H9 (cell line): ENCODE data around the gene TTC28. TPM values are rescaled to one million over a fixed set of nuclear protein-coding genes. Genes with fewer than 3 reads are reported as not detected.

Experiments
- DNase-seq: peaks from one replicate; pipeline ENCODE4 v3.0.0-alpha.2; 2017
- H2AFZ ChIP-seq: one replicate; pipeline ENCODE4 v1.6.1; 2013; ENCODE audit warnings: mild to moderate bottlenecking, low read length, control low read depth, moderate library complexity
- H2AK5ac ChIP-seq: 2 replicates; pipeline ENCODE4 v1.6.1; 2013; ENCODE audit warnings: low read length, control low read depth, mixed read lengths; ENCODE audit not compliant: insufficient read length
- H2BK120ac ChIP-seq: one replicate; pipeline ENCODE4 v1.6.1; 2013; ENCODE audit warnings: low read depth, mild to moderate bottlenecking, low read length, control low read depth, inconsistent platforms; ENCODE audit not compliant: poor library complexity, severe bottlenecking
- H2BK12ac ChIP-seq: 2 replicates; pipeline ENCODE4 v1.6.1; 2013; ENCODE audit warnings: low read length, control low read depth, mixed read lengths, low read depth; ENCODE audit not compliant: insufficient read length
- H2BK15ac ChIP-seq: 2 replicates; pipeline ENCODE4 v1.6.1; 2013; ENCODE audit warnings: low read depth, low read length, control low read depth
- H2BK20ac ChIP-seq: one replicate; pipeline ENCODE4 v1.6.1; 2013; ENCODE audit warnings: low read depth, mild to moderate bottlenecking, low read length, control low read depth, inconsistent platforms; ENCODE audit not compliant: poor library complexity, severe bottlenecking
- H2BK5ac ChIP-seq: 2 replicates; pipeline ENCODE4 v1.6.1; 2013; ENCODE audit warnings: low read length, control low read depth, mixed read lengths; ENCODE audit not compliant: insufficient read length
- H3K14ac ChIP-seq: 2 replicates; pipeline ENCODE4 v1.6.1; 2013; ENCODE audit warnings: low read length, control low read depth; ENCODE audit not compliant: insufficient read depth
- H3K18ac ChIP-seq: 2 replicates; pipeline ENCODE4 v1.6.1; 2013; ENCODE audit warnings: low read depth, mild to moderate bottlenecking, mixed read lengths, low read length, control low read depth; ENCODE audit not compliant: insufficient read length
- H3K23ac ChIP-seq: 2 replicates; pipeline ENCODE4 v1.6.1; 2013; ENCODE audit warnings: low read length, control low read depth, mixed read lengths, low read depth; ENCODE audit not compliant: insufficient read length
- H3K23me2 ChIP-seq: 2 replicates; pipeline ENCODE4 v1.6.1; 2013; ENCODE audit warnings: low read depth, mild to moderate bottlenecking, mixed read lengths, low read length, control low read depth; ENCODE audit not compliant: insufficient read length, poor library complexity, severe bottlenecking
- H3K27ac ChIP-seq: 2 replicates; pipeline ENCODE4 v1.5.1; 2013; ENCODE audit warnings: low read length, control low read depth, mixed read lengths, low read depth; ENCODE audit not compliant: insufficient read length
- H3K27me3 ChIP-seq: 2 replicates; pipeline ENCODE4 v1.6.1; 2013; ENCODE audit warnings: low read length, control low read depth, inconsistent platforms; ENCODE audit not compliant: insufficient read depth
- H3K4ac ChIP-seq: 2 replicates; pipeline ENCODE4 v1.6.1; 2013; ENCODE audit warnings: low read depth, mild to moderate bottlenecking, control low read depth, inconsistent platforms, low read length, moderate library complexity
- H3K4me1 ChIP-seq: 2 replicates; pipeline ENCODE4 v1.6.1; 2013; ENCODE audit warnings: low read length, control low read depth, inconsistent platforms; ENCODE audit not compliant: insufficient read depth
- H3K4me2 ChIP-seq: 2 replicates; pipeline ENCODE4 v1.6.1; 2013; ENCODE audit warnings: low read length, control low read depth, mixed read lengths; ENCODE audit not compliant: insufficient read length, insufficient read depth
- H3K56ac ChIP-seq: 2 replicates; pipeline ENCODE4 v1.6.1; 2013; ENCODE audit warnings: low read depth, mild to moderate bottlenecking, mixed read lengths, low read length, control low read depth; ENCODE audit not compliant: insufficient read length
- H3K79me1 ChIP-seq: 2 replicates; pipeline ENCODE4 v1.6.1; 2013; ENCODE audit warnings: low read depth, mild to moderate bottlenecking, moderate library complexity, low read length, control low read depth, inconsistent platforms; ENCODE audit not compliant: insufficient read depth, poor library complexity, severe bottlenecking
- H3K79me2 ChIP-seq: 2 replicates; pipeline ENCODE4 v1.6.1; 2013; ENCODE audit warnings: low read length, control low read depth, inconsistent platforms; ENCODE audit not compliant: insufficient read depth
- H3K9ac ChIP-seq: 2 replicates; pipeline ENCODE4 v1.6.1; 2013; ENCODE audit warnings: low read length, control low read depth, mixed read lengths; ENCODE audit not compliant: insufficient read length; ENCODE audit errors: extremely low read depth
- H3K9me3 ChIP-seq: one replicate; pipeline ENCODE4 v1.6.1; 2013; ENCODE audit warnings: low read depth, low read length, inconsistent platforms; ENCODE audit not compliant: control insufficient read depth
- H3T11ph ChIP-seq: one replicate; pipeline ENCODE4 v1.6.1; 2013; ENCODE audit warnings: mild to moderate bottlenecking, low read length, control low read depth, inconsistent platforms
- H4K20me1 ChIP-seq: one replicate; pipeline ENCODE4 v1.6.1; 2013; ENCODE audit not compliant: control insufficient read depth, insufficient read length, insufficient read depth
- H4K5ac ChIP-seq: 2 replicates; pipeline ENCODE4 v1.6.1; 2013; ENCODE audit warnings: low read depth, mild to moderate bottlenecking, mixed read lengths, low read length, control low read depth; ENCODE audit not compliant: insufficient read length
- H4K8ac ChIP-seq: replicated peaks from 2 replicates; pipeline ENCODE4 v1.6.1; 2013; ENCODE audit warnings: low read length, control low read depth, mixed read lengths, low read depth; ENCODE audit not compliant: insufficient read length
- H4K91ac ChIP-seq: 2 replicates; pipeline ENCODE4 v1.6.1; 2013; ENCODE audit warnings: low read depth, mild to moderate bottlenecking, moderate library complexity, mixed read lengths, low read length, control low read depth; ENCODE audit not compliant: insufficient read length
- H3K27ac Mint-ChIP-seq, 3 experiments: 2 replicates in 2 of 3; 3 replicates in 1 of 3; pipeline ENCODE4 v1.8.0; 2020 to 2021; ENCODE audit warnings: mixed read lengths in 3 of 3, mild to moderate bottlenecking in 1 of 3, moderate library complexity in 1 of 3
- H3K27me3 Mint-ChIP-seq: 2 replicates; pipeline ENCODE4 v1.8.0; 2021; ENCODE audit warnings: low read depth, mild to moderate bottlenecking, moderate library complexity, mixed read lengths
- H3K36me3 Mint-ChIP-seq, 3 experiments: 2 replicates in 2 of 3; 3 replicates in 1 of 3; pipeline ENCODE4 v1.8.0; 2020 to 2021; ENCODE audit warnings: low read depth in 3 of 3, mixed read lengths in 3 of 3; ENCODE audit not compliant: insufficient read depth in 1 of 3
- H3K4me1 Mint-ChIP-seq, 2 experiments: 2 replicates each; pipeline ENCODE4 v1.8.0; 2020; ENCODE audit warnings: mixed read lengths in 2 of 2
- H3K4me3 Mint-ChIP-seq, 2 experiments: 2 replicates in 1 of 2; 3 replicates in 1 of 2; pipeline ENCODE4 v1.8.0; 2020 to 2021; ENCODE audit warnings: mild to moderate bottlenecking in 2 of 2, mixed read lengths in 2 of 2, moderate library complexity in 1 of 2
- H3K9me3 Mint-ChIP-seq, 2 experiments: 2 replicates in 1 of 2; 3 replicates in 1 of 2; pipeline ENCODE4 v1.8.0; 2020; ENCODE audit warnings: mild to moderate bottlenecking in 2 of 2, mixed read lengths in 2 of 2, moderate library complexity in 1 of 2
- WGBS: extraction: QIAGEN DNeasy Blood & Tissue Kit; methylation state at CpG from one replicate; pipeline ENCODE4 v1.1.7; 2013; ENCODE audit warnings: missing lambda C conversion rate, low lambda C conversion rate, mixed read lengths; ENCODE audit not compliant: insufficient read length; ENCODE audit errors: extremely low coverage; 5-methylcytosine and 5-hydroxymethylcytosine counted together
- total RNA-seq: library from RNA; stranded (reverse); gene quantifications from 2 replicates; pipeline ENCODE4 v1.2.1, GENCODE V29; 2021
- TF ChIP-seq, protein P1 (sequence below): fragments of 200-600 bp; sonication (generic); conservative IDR thresholded peaks from 3 replicates; pipeline ENCODE4 v1.8.0; 2021; ENCODE audit warnings: antibody characterized with exemption, mild to moderate bottlenecking

The TTC28 gene
- total RNA-seq, 1 experiment from 2014 or later: 13.6 TPM

DNA sequence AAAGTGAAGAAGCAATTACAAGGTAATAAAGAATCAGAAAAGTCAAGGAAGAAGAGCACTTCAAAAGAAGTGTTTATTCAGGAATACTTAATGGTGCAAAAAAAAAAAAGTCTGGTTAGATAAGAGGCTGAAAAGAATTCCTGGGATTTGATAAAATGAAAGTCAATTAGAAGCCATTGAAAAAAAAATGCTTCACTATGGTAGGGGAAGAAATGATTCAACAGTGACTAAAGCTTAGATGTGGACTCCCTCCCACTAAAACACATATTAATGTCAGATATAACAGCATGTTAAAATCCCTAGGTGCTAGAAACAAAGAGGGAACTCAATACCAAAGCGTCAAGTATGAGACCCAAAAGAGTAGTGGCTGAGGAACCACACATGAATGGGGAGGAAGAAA lies 425.2 kb downstream of the TTC28 start:
- Histone ChIP-seq H3K27me3 (no peaks in the 10 kb centered on the region; the same call in 1 of the 2 replicates), H2AK5ac (no peak overlapping the region), H3T11ph (no peak overlapping the region), H3K27ac (no peak overlapping the region), H4K91ac (no peak overlapping the region), H2BK15ac (no peak overlapping the region), H3K18ac (no peak overlapping the region), H2AFZ (no peak overlapping the region), H4K8ac (no peak overlapping the region), H2BK120ac (no peak overlapping the region), H4K20me1 (no peaks in the 10 kb centered on the region), H3K14ac (no peak overlapping the region), H3K4ac (no peak overlapping the region), H3K79me2 (no peaks in the 10 kb centered on the region), H3K56ac (no peak overlapping the region), H3K79me1 (no peaks in the 10 kb centered on the region), H4K5ac (no peak overlapping the region), H3K23me2 (no peaks in the 10 kb centered on the region), H3K4me2 (no peak overlapping the region), H3K4me1 (no peaks in the 10 kb centered on the region), H3K23ac (no peak overlapping the region), H2BK12ac (no peak overlapping the region), H2BK5ac (no peak overlapping the region), H3K9ac (no peak overlapping the region), H3K9me3 (no peaks in the 10 kb centered on the region), H2BK20ac (no peak overlapping the region)
- no peak overlapping the region for H3K4me3 Mint-ChIP-seq
- H3K4me1 Mint-ChIP-seq: 0 out of 4 replicates have a peak, but pooled peaks cover 0 to 2% of the 10 kb centered on the region in 2 experiments
- no peaks in the 10 kb centered on the region for H3K36me3 Mint-ChIP-seq
- H3K9me3 Mint-ChIP-seq: no peaks in the 10 kb centered on the region
- no peak overlapping the region for H3K27ac Mint-ChIP-seq
- no peak for DNase-seq
- WGBS: no CpG with 5 or more reads among the region's 1 CpG
- H3K27me3 Mint-ChIP-seq: peaks cover 35% of the 10 kb centered on the region
- TF ChIP-seq, protein P1, sequence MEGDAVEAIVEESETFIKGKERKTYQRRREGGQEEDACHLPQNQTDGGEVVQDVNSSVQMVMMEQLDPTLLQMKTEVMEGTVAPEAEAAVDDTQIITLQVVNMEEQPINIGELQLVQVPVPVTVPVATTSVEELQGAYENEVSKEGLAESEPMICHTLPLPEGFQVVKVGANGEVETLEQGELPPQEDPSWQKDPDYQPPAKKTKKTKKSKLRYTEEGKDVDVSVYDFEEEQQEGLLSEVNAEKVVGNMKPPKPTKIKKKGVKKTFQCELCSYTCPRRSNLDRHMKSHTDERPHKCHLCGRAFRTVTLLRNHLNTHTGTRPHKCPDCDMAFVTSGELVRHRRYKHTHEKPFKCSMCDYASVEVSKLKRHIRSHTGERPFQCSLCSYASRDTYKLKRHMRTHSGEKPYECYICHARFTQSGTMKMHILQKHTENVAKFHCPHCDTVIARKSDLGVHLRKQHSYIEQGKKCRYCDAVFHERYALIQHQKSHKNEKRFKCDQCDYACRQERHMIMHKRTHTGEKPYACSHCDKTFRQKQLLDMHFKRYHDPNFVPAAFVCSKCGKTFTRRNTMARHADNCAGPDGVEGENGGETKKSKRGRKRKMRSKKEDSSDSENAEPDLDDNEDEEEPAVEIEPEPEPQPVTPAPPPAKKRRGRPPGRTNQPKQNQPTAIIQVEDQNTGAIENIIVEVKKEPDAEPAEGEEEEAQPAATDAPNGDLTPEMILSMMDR: no peak
